ENCODE results near the gene FAM107B.

- TF ChIP-seq CTCF (conservative IDR thresholded peaks at IDR 0.05), result no peak
- no peak for TF ChIP-seq ZFX (IDR thresholded peaks at IDR 0.05)
These were observed 150.8 kb downstream of the FAM107B start for GRCh38 chr10:14623931-14624330.
